ENCODE data around the gene YPEL2. TPM values are rescaled to one million over a fixed set of nuclear protein-coding genes. Genes with fewer than 3 reads are reported as not detected.

The YPEL2 gene
- total and polyA plus RNA-seq, 2 donors: 7.0 to 10.6 TPM

- H3K27ac ChIP-seq (ENCODE audit: low read depth in 1 of 2, low read length in 1 of 2): peak overlapping the region in 1 of 2 donors; percentile 60
- 97% methylated on average over 9 of the region's 9 CpGs for WGBS
- no peaks in the 10 kb centered on the region for H3K27me3 ChIP-seq (ENCODE audit: control insufficient read depth in 2 of 2, insufficient read depth in 1 of 2, low read length in 1 of 2)
- no peaks in the 10 kb centered on the region for H3K36me3 ChIP-seq (ENCODE audit: control insufficient read depth in 2 of 2, insufficient read depth in 2 of 2, low read length in 1 of 2)
- H3K9me3 ChIP-seq (ENCODE audit: control insufficient read depth in 2 of 2, insufficient read depth in 1 of 2, low read length in 1 of 2): no peaks in the 10 kb centered on the region
- no peak overlapping the region for H3K4me3 ChIP-seq (ENCODE audit: low read length in 2 of 2)
- no peaks in the 10 kb centered on the region for H3K4me1 ChIP-seq (ENCODE audit: control insufficient read depth in 2 of 2, insufficient read depth in 2 of 2, low read length in 2 of 2)
- DNase-seq (ENCODE audit: low read depth in 6 of 9, low spot score in 9 of 9): no peak
These were observed 94.6 kb downstream of the YPEL2 start for GRCh38 chr17:59426031-59426430.

DNA sequence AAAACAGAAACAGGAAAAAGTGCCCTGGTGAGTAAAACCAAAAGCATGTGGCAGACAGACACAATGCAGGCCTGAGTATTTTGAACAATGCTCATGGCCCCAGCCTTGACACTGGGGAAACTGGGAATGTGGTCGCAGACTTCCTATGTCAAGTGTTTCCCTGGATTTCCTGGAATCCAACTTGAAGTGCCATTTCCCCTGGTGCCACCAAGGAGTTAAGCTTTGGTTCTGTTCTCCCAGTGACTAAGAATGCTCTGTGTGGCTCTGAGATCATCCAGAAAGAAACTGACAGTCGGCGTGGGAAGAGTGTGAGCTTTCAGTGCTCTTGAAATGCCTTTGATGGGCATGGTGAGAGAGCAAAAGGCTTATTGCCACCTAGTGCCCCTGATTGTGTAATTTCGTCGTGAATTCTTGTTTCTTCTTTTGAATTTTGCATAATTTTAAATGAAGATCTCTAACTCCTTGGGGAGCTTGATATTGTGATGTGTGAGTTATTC is 96.0 kb downstream of the YPEL2 start:
- Histone ChIP-seq H3K27me3 (ENCODE audit: control insufficient read depth in 2 of 2, insufficient read depth in 1 of 2, low read length in 1 of 2) (no peaks in the 10 kb centered on the region), H3K36me3 (ENCODE audit: control insufficient read depth in 2 of 2, insufficient read depth in 2 of 2, low read length in 1 of 2) (no peaks in the 10 kb centered on the region), H3K27ac (ENCODE audit: low read depth in 1 of 2, low read length in 1 of 2) (no peak overlapping the region), H3K4me1 (ENCODE audit: control insufficient read depth in 2 of 2, insufficient read depth in 2 of 2, low read length in 2 of 2) (no peaks in the 10 kb centered on the region), H3K9me3 (ENCODE audit: control insufficient read depth in 2 of 2, insufficient read depth in 1 of 2, low read length in 1 of 2) (no peaks in the 10 kb centered on the region), H3K4me3 (ENCODE audit: low read length in 2 of 2) (no peak overlapping the region)
- DNase-seq (ENCODE audit: low read depth in 6 of 9, low spot score in 9 of 9): no peak
- WGBS: 85% methylated on average over 5 of the region's 5 CpGs

- Histone ChIP-seq H3K27me3 (ENCODE audit: control insufficient read depth in 2 of 2, insufficient read depth in 1 of 2, low read length in 1 of 2) (no peaks in the 10 kb centered on the region), H3K36me3 (ENCODE audit: control insufficient read depth in 2 of 2, insufficient read depth in 2 of 2, low read length in 1 of 2) (no peaks in the 10 kb centered on the region), H3K9me3 (ENCODE audit: control insufficient read depth in 2 of 2, insufficient read depth in 1 of 2, low read length in 1 of 2) (no peaks in the 10 kb centered on the region), H3K4me1 (ENCODE audit: control insufficient read depth in 2 of 2, insufficient read depth in 2 of 2, low read length in 2 of 2) (no peaks in the 10 kb centered on the region), H3K27ac (ENCODE audit: low read depth in 1 of 2, low read length in 1 of 2) (no peak overlapping the region), H3K4me3 (ENCODE audit: low read length in 2 of 2) (no peak overlapping the region)
- DNase-seq (ENCODE audit: low read depth in 6 of 9, low spot score in 9 of 9): no peak
- 82% methylated on average over 9 of the region's 9 CpGs for WGBS
These were observed 96.5 kb downstream of the YPEL2 start for GRCh38 chr17:59427996-59428395.

DNA sequence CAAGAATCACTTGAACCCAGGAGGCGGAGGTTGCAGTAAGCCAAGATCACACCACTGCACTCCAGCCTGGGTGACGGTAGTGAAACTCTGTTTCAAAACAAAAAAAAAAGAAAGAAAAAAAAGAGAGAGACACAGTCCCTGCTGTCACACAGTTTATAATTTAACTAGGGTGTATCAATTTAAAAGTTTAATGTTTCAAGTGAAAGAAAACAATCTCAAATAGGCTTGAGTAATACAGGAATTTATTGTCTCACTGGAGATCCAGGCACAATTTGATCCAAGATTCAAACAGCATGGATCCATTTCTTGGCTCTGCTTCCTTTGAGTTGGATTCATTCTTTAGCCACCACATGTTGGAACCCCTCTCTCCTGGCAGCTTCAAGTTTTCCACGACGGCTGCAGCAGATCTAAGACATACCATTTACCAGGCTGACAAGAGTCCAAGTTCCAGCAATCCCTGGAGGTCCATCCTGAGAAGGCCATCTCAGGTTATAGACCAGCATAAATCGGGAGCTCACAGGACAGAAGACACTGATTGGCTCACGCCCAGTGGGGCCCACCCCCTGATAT is 97.5 kb downstream of the YPEL2 start:
- no peaks in the 10 kb centered on the region for H3K4me1 ChIP-seq (ENCODE audit: control insufficient read depth in 2 of 2, insufficient read depth in 2 of 2, low read length in 2 of 2)

DNA sequence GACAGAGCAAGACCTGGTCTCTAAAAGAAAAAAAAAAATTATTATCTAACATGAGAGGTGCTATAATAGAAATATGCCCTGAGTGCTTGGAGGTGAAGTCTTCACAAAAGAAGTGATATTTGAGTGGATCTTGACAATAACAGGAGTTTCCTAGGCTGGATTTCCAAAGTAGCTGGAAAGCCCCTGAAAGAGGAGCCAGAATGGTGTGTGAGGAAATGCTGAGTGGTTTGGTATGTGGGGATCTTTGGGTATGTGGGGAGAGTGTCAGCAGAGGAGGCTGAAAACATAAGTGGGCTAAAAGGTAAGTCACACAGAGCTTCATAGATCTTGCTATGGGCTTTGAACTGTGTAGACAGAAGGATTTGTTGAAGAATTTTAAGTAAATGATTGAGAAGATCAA is 100.1 kb downstream of the YPEL2 start:
- no peak for DNase-seq (ENCODE audit: low read depth in 6 of 9, low spot score in 9 of 9)
- peak overlapping the region in 1 of 2 donors; percentile 58 for H3K27ac ChIP-seq (ENCODE audit: low read depth in 1 of 2, low read length in 1 of 2)
- H3K9me3 ChIP-seq (ENCODE audit: control insufficient read depth in 2 of 2, insufficient read depth in 1 of 2, low read length in 1 of 2): no peaks in the 10 kb centered on the region

More for the DNA sequence above, 97.5 kb downstream of the YPEL2 start:
- Histone ChIP-seq H3K4me3 (ENCODE audit: low read length in 2 of 2) (no peak overlapping the region), H3K36me3 (ENCODE audit: control insufficient read depth in 2 of 2, insufficient read depth in 2 of 2, low read length in 1 of 2) (no peaks in the 10 kb centered on the region), H3K27me3 (ENCODE audit: control insufficient read depth in 2 of 2, insufficient read depth in 1 of 2, low read length in 1 of 2) (no peaks in the 10 kb centered on the region), H3K9me3 (ENCODE audit: control insufficient read depth in 2 of 2, insufficient read depth in 1 of 2, low read length in 1 of 2) (no peaks in the 10 kb centered on the region), H3K27ac (ENCODE audit: low read depth in 1 of 2, low read length in 1 of 2) (no peak overlapping the region)
- no peak for DNase-seq (ENCODE audit: low read depth in 6 of 9, low spot score in 9 of 9)
- 93% methylated on average over 6 of the region's 6 CpGs for WGBS

GRCh38 chr17:59432657-59433056 is 101.2 kb downstream of the YPEL2 start:
- no peaks in the 10 kb centered on the region for H3K36me3 ChIP-seq (ENCODE audit: control insufficient read depth in 2 of 2, insufficient read depth in 2 of 2, low read length in 1 of 2)
- no peak overlapping the region for H3K27ac ChIP-seq (ENCODE audit: low read depth in 1 of 2, low read length in 1 of 2)
- no peak overlapping the region for H3K4me3 ChIP-seq (ENCODE audit: low read length in 2 of 2)
- 96% methylated on average over 1 of the region's 1 CpG for WGBS
- H3K9me3 ChIP-seq (ENCODE audit: control insufficient read depth in 2 of 2, insufficient read depth in 1 of 2, low read length in 1 of 2): no peaks in the 10 kb centered on the region
- H3K27me3 ChIP-seq (ENCODE audit: control insufficient read depth in 2 of 2, insufficient read depth in 1 of 2, low read length in 1 of 2): no peaks in the 10 kb centered on the region
- peaks cover 0 to 3% of the 10 kb centered on the region in 2 donors for H3K4me1 ChIP-seq (ENCODE audit: control insufficient read depth in 2 of 2, insufficient read depth in 2 of 2, low read length in 2 of 2)
- no peak for DNase-seq (ENCODE audit: low read depth in 6 of 9, low spot score in 9 of 9)

More for the DNA sequence above, 100.1 kb downstream of the YPEL2 start:
- H3K4me3 ChIP-seq (ENCODE audit: low read length in 2 of 2): no peak overlapping the region
- H3K27me3 ChIP-seq (ENCODE audit: control insufficient read depth in 2 of 2, insufficient read depth in 1 of 2, low read length in 1 of 2): no peaks in the 10 kb centered on the region
- no peaks in the 10 kb centered on the region for H3K36me3 ChIP-seq (ENCODE audit: control insufficient read depth in 2 of 2, insufficient read depth in 2 of 2, low read length in 1 of 2)
- H3K4me1 ChIP-seq (ENCODE audit: control insufficient read depth in 2 of 2, insufficient read depth in 2 of 2, low read length in 2 of 2): no peaks in the 10 kb centered on the region

DNA sequence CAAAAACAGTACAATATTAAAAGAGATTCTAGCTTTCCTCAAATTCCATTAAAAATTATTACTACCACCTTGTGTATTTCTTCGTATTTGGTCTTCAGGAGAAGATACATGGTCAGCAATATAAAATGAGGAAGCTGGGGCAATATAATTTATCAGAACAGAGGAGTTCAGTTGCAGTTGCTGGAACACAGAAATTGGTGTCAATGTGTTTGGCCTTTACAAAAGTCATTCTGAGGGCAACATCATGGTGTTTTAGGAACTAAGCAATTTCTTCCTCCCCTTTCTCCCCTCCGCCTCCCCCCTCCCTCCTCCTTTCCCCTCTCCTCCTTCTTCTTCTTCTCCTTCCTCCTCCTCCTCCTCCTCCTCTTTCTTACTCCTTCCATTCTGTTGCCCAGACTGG is 102.1 kb downstream of the YPEL2 start:
- Histone ChIP-seq H3K9me3 (ENCODE audit: control insufficient read depth in 2 of 2, insufficient read depth in 1 of 2, low read length in 1 of 2) (no peaks in the 10 kb centered on the region), H3K36me3 (ENCODE audit: control insufficient read depth in 2 of 2, insufficient read depth in 2 of 2, low read length in 1 of 2) (no peaks in the 10 kb centered on the region), H3K4me1 (ENCODE audit: control insufficient read depth in 2 of 2, insufficient read depth in 2 of 2, low read length in 2 of 2) (peaks cover 0 to 3% of the 10 kb centered on the region in 2 donors), H3K27me3 (ENCODE audit: control insufficient read depth in 2 of 2, insufficient read depth in 1 of 2, low read length in 1 of 2) (no peaks in the 10 kb centered on the region), H3K27ac (ENCODE audit: low read depth in 1 of 2, low read length in 1 of 2) (no peak overlapping the region), H3K4me3 (ENCODE audit: low read length in 2 of 2) (no peak overlapping the region)
- DNase-seq (ENCODE audit: low read depth in 6 of 9, low spot score in 9 of 9): no peak
- WGBS: 93% methylated on average over 2 of the region's 2 CpGs

DNA sequence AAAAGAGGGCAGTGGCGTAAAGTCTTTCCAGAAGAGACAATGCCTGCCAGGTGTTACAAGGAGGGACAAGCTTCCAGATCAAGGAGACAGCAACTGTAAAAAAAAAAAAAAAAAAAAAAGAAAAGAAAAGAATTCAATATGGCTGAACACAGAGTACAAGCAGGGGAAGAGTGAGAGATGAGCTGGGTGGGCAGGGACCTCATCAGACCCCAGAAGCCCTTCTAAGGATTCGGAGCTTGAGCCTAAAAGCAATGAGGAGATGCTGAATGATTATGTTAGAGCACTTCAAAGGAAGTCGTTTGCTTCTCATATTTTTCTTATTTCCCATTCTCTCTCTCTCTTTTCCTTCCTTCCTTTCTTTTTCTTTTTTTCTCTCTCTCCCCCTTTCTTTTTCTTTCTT is 103.0 kb downstream of the YPEL2 start:
- Histone ChIP-seq H3K4me1 (ENCODE audit: control insufficient read depth in 2 of 2, insufficient read depth in 2 of 2, low read length in 2 of 2) (peaks cover 0 to 3% of the 10 kb centered on the region in 2 donors), H3K27ac (ENCODE audit: low read depth in 1 of 2, low read length in 1 of 2) (no peak overlapping the region), H3K9me3 (ENCODE audit: control insufficient read depth in 2 of 2, insufficient read depth in 1 of 2, low read length in 1 of 2) (no peaks in the 10 kb centered on the region), H3K36me3 (ENCODE audit: control insufficient read depth in 2 of 2, insufficient read depth in 2 of 2, low read length in 1 of 2) (no peaks in the 10 kb centered on the region), H3K27me3 (ENCODE audit: control insufficient read depth in 2 of 2, insufficient read depth in 1 of 2, low read length in 1 of 2) (no peaks in the 10 kb centered on the region), H3K4me3 (ENCODE audit: low read length in 2 of 2) (no peak overlapping the region)
- 95% methylated on average over 3 of the region's 3 CpGs for WGBS
- DNase-seq (ENCODE audit: low read depth in 6 of 9, low spot score in 9 of 9): no peak

- H3K9me3 ChIP-seq (ENCODE audit: control insufficient read depth in 2 of 2, insufficient read depth in 1 of 2, low read length in 1 of 2): no peaks in the 10 kb centered on the region
- H3K27me3 ChIP-seq (ENCODE audit: control insufficient read depth in 2 of 2, insufficient read depth in 1 of 2, low read length in 1 of 2): no peaks in the 10 kb centered on the region
- H3K4me3 ChIP-seq (ENCODE audit: low read length in 2 of 2): no peak overlapping the region
- H3K36me3 ChIP-seq (ENCODE audit: control insufficient read depth in 2 of 2, insufficient read depth in 2 of 2, low read length in 1 of 2): no peaks in the 10 kb centered on the region
- WGBS: 82% methylated on average over 2 of the region's 2 CpGs
- H3K4me1 ChIP-seq (ENCODE audit: control insufficient read depth in 2 of 2, insufficient read depth in 2 of 2, low read length in 2 of 2): peaks cover 0 to 10% of the 10 kb centered on the region in 2 donors
- DNase-seq (ENCODE audit: low read depth in 6 of 9, low spot score in 9 of 9): no peak
- H3K27ac ChIP-seq (ENCODE audit: low read depth in 1 of 2, low read length in 1 of 2): no peak overlapping the region
These were observed 103.8 kb downstream of the YPEL2 start for GRCh38 chr17:59435238-59435637.

All from thymus (tissue), 11 donors.